T-helper 2 cell treated with Interferon-gamma antibody and Interleukin-4, amounts not matched to agents 5 μg/mL and 100 μg/mL, for 36 hours (primary cell): ENCODE data around the gene PXDC1.

Source experiments
- DNase-seq: peaks from one replicate; pipeline ENCODE4 v3.0.0; 2021; ENCODE audit warnings: low spot score
- H3K27ac Mint-ChIP-seq: one replicate; pipeline ENCODE4 v1.8.0; 2021; ENCODE audit warnings: mild to moderate bottlenecking, mixed read lengths
- H3K27me3 Mint-ChIP-seq: one replicate; pipeline ENCODE4 v1.8.0; 2021; ENCODE audit warnings: low read depth, mixed read lengths
- H3K36me3 Mint-ChIP-seq: one replicate; pipeline ENCODE4 v1.8.0; 2021; ENCODE audit warnings: low read depth, mixed read lengths
- H3K4me1 Mint-ChIP-seq: one replicate; pipeline ENCODE4 v1.8.0; 2021; ENCODE audit warnings: low read depth, mixed read lengths
- H3K4me3 Mint-ChIP-seq: one replicate; pipeline ENCODE4 v1.8.0; 2022; ENCODE audit warnings: mild to moderate bottlenecking, moderate library complexity, mixed read lengths
- H3K9me3 Mint-ChIP-seq: one replicate; pipeline ENCODE4 v1.8.0; 2021; ENCODE audit warnings: mixed read lengths

Gene PXDC1

DNA sequence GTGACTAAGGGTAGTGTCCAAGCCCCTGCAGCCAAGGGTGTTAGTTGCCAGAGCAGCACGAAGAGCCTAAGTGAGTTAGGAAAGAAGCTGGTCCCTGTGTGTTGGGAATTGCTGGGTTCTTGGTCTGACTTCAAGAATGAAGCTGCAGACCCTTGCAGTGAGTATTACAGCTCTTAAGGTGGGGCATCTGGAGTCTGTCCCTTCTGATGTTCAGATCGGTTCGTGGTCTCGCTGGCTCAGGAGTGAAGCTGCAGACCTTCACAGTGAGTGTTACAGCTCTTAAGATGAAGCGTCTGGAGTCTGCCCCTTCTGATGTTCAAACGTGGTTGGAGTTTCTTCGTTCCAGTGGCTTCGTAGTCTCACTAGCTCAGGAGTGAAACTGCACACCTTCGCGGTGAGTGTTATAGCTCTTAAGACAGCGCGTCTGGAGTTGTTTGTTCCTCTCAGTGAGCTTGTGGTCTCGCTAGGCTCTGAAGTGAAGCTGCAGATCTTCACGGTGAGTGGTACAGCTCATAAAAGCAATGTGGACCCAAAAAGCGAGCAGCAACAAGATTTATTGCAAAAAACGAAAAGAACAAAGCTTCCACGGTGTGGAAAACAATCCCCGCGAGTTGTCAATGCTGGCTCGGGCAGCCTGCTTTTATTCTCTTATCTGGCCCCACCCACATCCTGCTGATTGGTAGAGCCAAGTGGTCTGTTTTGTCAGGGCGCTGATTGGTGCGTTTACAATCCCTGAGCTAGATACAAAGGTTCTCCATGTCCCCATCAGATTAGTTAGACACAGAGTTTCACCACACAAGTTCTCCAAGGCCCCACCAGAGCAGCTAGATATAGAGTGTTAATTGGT is 31.8 kb downstream of the PXDC1 start:
- no peak for DNase-seq
- Mint-ChIP-seq H3K27me3 (peaks cover 5% of the 10 kb centered on the region), H3K27ac (no peak overlapping the region), H3K4me1 (peaks cover 2% of the 10 kb centered on the region), H3K36me3 (no peaks in the 10 kb centered on the region), H3K9me3 (no peaks in the 10 kb centered on the region), H3K4me3 (no peak overlapping the region)

DNA sequence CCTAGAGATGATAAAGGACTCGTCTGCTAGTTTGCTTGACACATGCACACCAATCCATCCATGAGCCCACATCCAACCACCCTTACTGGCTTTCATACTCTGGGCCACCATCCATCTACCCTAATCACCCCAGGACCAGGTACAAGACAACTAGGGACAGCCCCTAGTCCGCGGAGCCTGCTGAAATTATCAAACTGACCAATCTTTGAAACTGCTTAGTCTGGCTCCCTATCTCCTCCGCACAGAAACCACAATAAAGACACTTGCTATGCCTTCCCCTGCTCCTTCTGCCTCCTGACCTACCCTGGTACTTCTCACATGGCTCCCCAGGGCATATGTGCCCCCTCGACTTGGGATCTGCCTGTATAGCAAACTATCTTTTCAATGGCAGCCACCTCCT is 33.1 kb downstream of the PXDC1 start:
- no peaks in the 10 kb centered on the region for H3K36me3 Mint-ChIP-seq
- H3K27me3 Mint-ChIP-seq: peaks cover 5% of the 10 kb centered on the region
- H3K27ac Mint-ChIP-seq: no peak overlapping the region
- no peaks in the 10 kb centered on the region for H3K9me3 Mint-ChIP-seq
- H3K4me3 Mint-ChIP-seq: no peak overlapping the region
- DNase-seq: no peak
- peaks cover 2% of the 10 kb centered on the region for H3K4me1 Mint-ChIP-seq

DNA sequence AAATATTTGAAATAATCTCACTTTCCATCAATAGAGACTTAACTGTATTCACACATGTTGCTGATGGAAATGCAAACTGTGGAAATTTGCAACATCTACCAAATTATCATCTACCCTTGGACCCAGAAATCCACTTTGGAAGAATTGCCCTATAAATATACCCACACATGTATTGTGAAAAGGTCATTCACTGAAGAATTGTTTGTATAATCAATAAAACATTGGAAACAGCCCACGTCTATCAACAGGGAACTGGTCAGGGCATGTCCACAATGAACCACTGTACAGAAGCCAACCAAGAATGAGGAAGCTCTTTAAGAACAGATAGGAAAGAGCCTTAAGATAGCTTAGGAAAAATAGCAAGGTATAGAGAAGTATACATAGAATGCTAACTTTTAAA is 36.2 kb downstream of the PXDC1 start:
- no peak for DNase-seq
- Mint-ChIP-seq H3K27ac (no peak overlapping the region), H3K4me1 (no peaks in the 10 kb centered on the region), H3K27me3 (peaks cover 5% of the 10 kb centered on the region), H3K36me3 (no peaks in the 10 kb centered on the region), H3K4me3 (no peak overlapping the region), H3K9me3 (no peaks in the 10 kb centered on the region)

DNA sequence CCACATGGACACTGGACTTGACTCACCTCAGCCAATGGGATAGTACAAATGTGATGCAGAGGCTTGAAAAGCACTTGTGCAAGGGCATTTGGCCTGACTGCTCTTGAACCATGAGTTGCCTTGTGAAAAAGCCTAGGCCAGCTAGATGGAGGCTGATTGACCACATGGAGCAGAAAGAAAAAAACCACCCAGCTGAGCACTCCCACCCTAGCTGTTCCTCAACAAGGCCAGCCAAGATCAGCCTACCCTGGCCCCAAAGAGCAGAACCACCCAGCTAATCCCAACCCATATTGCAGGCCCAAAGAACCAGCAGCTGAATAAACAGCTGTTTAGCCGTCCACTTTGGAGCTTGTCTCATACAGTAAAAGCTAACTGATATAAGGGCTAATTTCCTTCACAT is 36.7 kb downstream of the PXDC1 start:
- peaks cover 5% of the 10 kb centered on the region for H3K27me3 Mint-ChIP-seq
- H3K9me3 Mint-ChIP-seq: no peaks in the 10 kb centered on the region
- H3K27ac Mint-ChIP-seq: no peak overlapping the region
- no peak overlapping the region for H3K4me3 Mint-ChIP-seq
- no peaks in the 10 kb centered on the region for H3K36me3 Mint-ChIP-seq
- no peak for DNase-seq
- H3K4me1 Mint-ChIP-seq: no peaks in the 10 kb centered on the region

- H3K36me3 Mint-ChIP-seq: no peaks in the 10 kb centered on the region
- H3K27me3 Mint-ChIP-seq: peaks cover 5% of the 10 kb centered on the region
- H3K4me3 Mint-ChIP-seq: no peak overlapping the region
- H3K27ac Mint-ChIP-seq: no peak overlapping the region
- DNase-seq: no peak
- H3K9me3 Mint-ChIP-seq: no peaks in the 10 kb centered on the region
- H3K4me1 Mint-ChIP-seq: no peaks in the 10 kb centered on the region
Measured at GRCh38 chr6:3714111-3714510, 37.4 kb downstream of the PXDC1 start.

- Mint-ChIP-seq H3K27me3 (peaks cover 5% of the 10 kb centered on the region), H3K36me3 (no peaks in the 10 kb centered on the region), H3K27ac (no peak overlapping the region), H3K9me3 (no peaks in the 10 kb centered on the region), H3K4me3 (no peak overlapping the region), H3K4me1 (no peaks in the 10 kb centered on the region)
- DNase-seq: no peak
Measured at GRCh38 chr6:3712827-3713665, 38.5 kb downstream of the PXDC1 start.

GRCh38 chr6:3711776-3712175 is 39.7 kb downstream of the PXDC1 start:
- Mint-ChIP-seq H3K27ac (no peak overlapping the region), H3K4me1 (no peaks in the 10 kb centered on the region), H3K4me3 (no peak overlapping the region), H3K27me3 (no peaks in the 10 kb centered on the region), H3K9me3 (no peaks in the 10 kb centered on the region), H3K36me3 (no peaks in the 10 kb centered on the region)
- no peak for DNase-seq

DNA sequence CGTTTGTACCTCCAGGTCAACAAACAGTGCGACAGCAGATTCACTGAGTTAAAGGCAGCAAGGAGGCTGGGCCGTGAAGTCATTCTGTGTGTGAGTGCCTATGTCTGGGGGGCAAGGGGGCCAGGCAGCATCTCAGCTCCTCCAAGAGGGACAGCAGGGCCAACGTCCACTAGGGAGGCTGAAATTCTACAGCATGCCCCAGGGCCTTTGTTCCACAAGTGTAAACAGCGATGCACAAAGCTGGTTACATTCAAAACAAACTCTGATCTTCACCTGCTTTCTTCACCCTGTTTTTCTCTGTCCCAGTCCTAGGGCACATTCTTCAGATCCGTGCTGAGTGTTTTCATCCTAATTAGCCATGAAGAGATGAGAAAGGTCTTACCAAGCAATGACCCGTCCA is 41.1 kb downstream of the PXDC1 start:
- no peaks in the 10 kb centered on the region for H3K4me1 Mint-ChIP-seq
- no peaks in the 10 kb centered on the region for H3K36me3 Mint-ChIP-seq
- no peak overlapping the region for H3K27ac Mint-ChIP-seq
- peaks cover 4% of the 10 kb centered on the region for H3K27me3 Mint-ChIP-seq
- no peak overlapping the region for H3K4me3 Mint-ChIP-seq
- H3K9me3 Mint-ChIP-seq: no peaks in the 10 kb centered on the region
- no peak for DNase-seq

- no peak overlapping the region for H3K27ac Mint-ChIP-seq
- H3K4me3 Mint-ChIP-seq: no peak overlapping the region
- H3K36me3 Mint-ChIP-seq: no peaks in the 10 kb centered on the region
- no peaks in the 10 kb centered on the region for H3K9me3 Mint-ChIP-seq
- H3K4me1 Mint-ChIP-seq: no peaks in the 10 kb centered on the region
- peaks cover 12% of the 10 kb centered on the region for H3K27me3 Mint-ChIP-seq
- DNase-seq: no peak
Measured at GRCh38 chr6:3708540-3708939, 43.0 kb downstream of the PXDC1 start.

- H3K4me3 Mint-ChIP-seq: no peak overlapping the region
- H3K36me3 Mint-ChIP-seq: no peaks in the 10 kb centered on the region
- no peak for DNase-seq
- no peak overlapping the region for H3K27ac Mint-ChIP-seq
- H3K4me1 Mint-ChIP-seq: no peaks in the 10 kb centered on the region
- no peaks in the 10 kb centered on the region for H3K9me3 Mint-ChIP-seq
- H3K27me3 Mint-ChIP-seq: peaks cover 12% of the 10 kb centered on the region
Measured at GRCh38 chr6:3707751-3708412, 43.6 kb downstream of the PXDC1 start.

- no peak for DNase-seq
- Mint-ChIP-seq H3K4me1 (no peaks in the 10 kb centered on the region), H3K27ac (no peak overlapping the region), H3K9me3 (no peaks in the 10 kb centered on the region), H3K4me3 (no peak overlapping the region), H3K36me3 (no peaks in the 10 kb centered on the region), H3K27me3 (peaks cover 12% of the 10 kb centered on the region)
Measured at GRCh38 chr6:3707024-3707423, 44.5 kb downstream of the PXDC1 start.

- DNase-seq: no peak
- Mint-ChIP-seq H3K4me3 (no peak overlapping the region), H3K27ac (no peak overlapping the region), H3K4me1 (no peaks in the 10 kb centered on the region), H3K9me3 (no peaks in the 10 kb centered on the region), H3K36me3 (no peaks in the 10 kb centered on the region), H3K27me3 (peaks cover 12% of the 10 kb centered on the region)
Measured at GRCh38 chr6:3706547-3706946, 45.0 kb downstream of the PXDC1 start.

- H3K27ac Mint-ChIP-seq: no peak overlapping the region
- H3K36me3 Mint-ChIP-seq: no peaks in the 10 kb centered on the region
- H3K9me3 Mint-ChIP-seq: no peaks in the 10 kb centered on the region
- H3K27me3 Mint-ChIP-seq: peaks cover 11% of the 10 kb centered on the region
- H3K4me3 Mint-ChIP-seq: no peak overlapping the region
- H3K4me1 Mint-ChIP-seq: no peaks in the 10 kb centered on the region
- no peak for DNase-seq
Measured at GRCh38 chr6:3701631-3702030, 49.9 kb downstream of the PXDC1 start.

GRCh38 chr6:3699231-3699630 is 52.3 kb downstream of the PXDC1 start:
- no peak overlapping the region for H3K4me3 Mint-ChIP-seq
- no peak overlapping the region for H3K27ac Mint-ChIP-seq
- DNase-seq: no peak
- no peaks in the 10 kb centered on the region for H3K9me3 Mint-ChIP-seq
- no peaks in the 10 kb centered on the region for H3K36me3 Mint-ChIP-seq
- no peaks in the 10 kb centered on the region for H3K4me1 Mint-ChIP-seq
- peaks cover 3% of the 10 kb centered on the region for H3K27me3 Mint-ChIP-seq
